ENCODE data around the gene MARCHF10. TPM values are rescaled to one million over a fixed set of nuclear protein-coding genes. Genes with fewer than 3 reads are reported as not detected.

The MARCHF10 gene
- total RNA-seq, 1 experiment from 2014 or later = not detected

DNA sequence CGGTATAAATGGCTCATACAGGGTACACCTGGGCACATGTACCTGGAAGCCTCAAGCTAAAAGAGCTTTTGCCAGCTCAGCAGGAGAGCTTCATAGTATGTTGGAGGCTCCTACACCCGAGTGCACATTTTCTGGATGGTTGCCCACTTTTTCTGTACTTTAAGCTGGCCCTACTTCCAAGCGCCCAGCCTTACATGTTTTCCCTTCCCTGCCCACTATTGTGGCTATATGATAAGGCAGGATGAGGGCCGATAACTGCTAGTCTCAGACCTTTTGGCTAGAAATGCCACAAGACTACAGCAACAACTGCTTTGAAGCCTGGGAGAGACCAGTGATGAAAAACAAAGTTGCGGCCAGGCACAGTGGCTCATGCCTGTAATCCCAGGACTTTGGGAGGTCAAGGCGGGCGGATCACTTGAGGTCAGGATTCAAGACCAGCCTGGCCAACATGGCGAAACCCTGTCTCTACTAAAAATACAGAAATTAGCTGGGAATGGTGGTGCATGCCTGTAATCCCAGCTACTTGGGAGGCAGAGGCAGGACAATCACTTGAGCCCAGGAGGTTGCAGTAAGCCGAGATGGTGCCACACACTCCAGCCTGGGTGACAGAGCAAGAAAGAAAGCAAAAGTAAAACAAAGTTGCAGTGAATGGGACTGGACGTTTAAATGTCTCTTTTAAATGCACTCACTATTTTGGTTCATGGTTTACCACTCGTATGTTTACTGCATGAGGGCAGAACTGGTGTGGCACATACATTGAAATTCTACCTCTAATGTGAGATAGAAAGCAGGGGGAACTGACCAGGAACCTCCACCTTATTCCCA lies 14.2 kb upstream of the MARCHF10 start:
- ChIA-PET CTCF (no interaction called here), POLR2A (no interaction called here), RAD21 (ENCODE audit: low non-redundant PET in 1 of 2, low total read pairs in 2 of 2, uncharacterized antibody in 2 of 2, unreplicated experiment in 2 of 2) (no interaction called here)
- Histone ChIP-seq H3K4me3 (replicated peaks in 1 of 2; ENCODE audit: low read depth in 1 of 2, low read length in 2 of 2) (no peak overlapping the region), H2AFZ (ENCODE audit: low read depth, low read length, poor library complexity, severe bottlenecking) (no peak overlapping the region), H3K27ac (ENCODE audit: low read depth, low read length) (no peak overlapping the region), H3K9me2 (ENCODE audit: insufficient read depth) (no peaks in the 10 kb centered on the region), H3K9me3 (ENCODE audit: control insufficient read depth in 1 of 2, insufficient read depth in 1 of 2, low read depth in 1 of 2, low read length in 2 of 2) (no peaks in the 10 kb centered on the region), H3K36me3 (ENCODE audit: control insufficient read depth in 1 of 2, insufficient read depth in 2 of 2, low read length in 2 of 2) (no peaks in the 10 kb centered on the region), H3K79me2 (ENCODE audit: insufficient read depth, low read length) (no peaks in the 10 kb centered on the region), H3K9ac (ENCODE audit: low read length) (no peak overlapping the region), H3K4me2 (ENCODE audit: low read length) (no peak overlapping the region), H4K20me1 (ENCODE audit: insufficient read depth) (no peaks in the 10 kb centered on the region), H3K27me3 (ENCODE audit: insufficient read depth, low read length) (no peaks in the 10 kb centered on the region), H3K4me1 (ENCODE audit: control insufficient read depth in 1 of 2, insufficient read depth in 2 of 2, low read length in 2 of 2) (peaks cover 17 to 31% of the 10 kb centered on the region in 2 experiments)
- DNase-seq (ENCODE audit: low read depth, low spot score) (no peak), ATAC-seq (no peak)
- no TSS peak for BruUV-seq (replicated peaks)
- intact Hi-C loops (cut with micrococcal nuclease) = no loop called here
- no peak for TF ChIP-seq JUND (IDR thresholded peaks at IDR 0.05)
- TF ChIP-seq POLR2A (IDR thresholded peaks at IDR 0.05; ENCODE audit: borderline replicate concordance, extremely low read depth, insufficient read depth, insufficient read length) = no peak
- TF ChIP-seq, protein P1, sequence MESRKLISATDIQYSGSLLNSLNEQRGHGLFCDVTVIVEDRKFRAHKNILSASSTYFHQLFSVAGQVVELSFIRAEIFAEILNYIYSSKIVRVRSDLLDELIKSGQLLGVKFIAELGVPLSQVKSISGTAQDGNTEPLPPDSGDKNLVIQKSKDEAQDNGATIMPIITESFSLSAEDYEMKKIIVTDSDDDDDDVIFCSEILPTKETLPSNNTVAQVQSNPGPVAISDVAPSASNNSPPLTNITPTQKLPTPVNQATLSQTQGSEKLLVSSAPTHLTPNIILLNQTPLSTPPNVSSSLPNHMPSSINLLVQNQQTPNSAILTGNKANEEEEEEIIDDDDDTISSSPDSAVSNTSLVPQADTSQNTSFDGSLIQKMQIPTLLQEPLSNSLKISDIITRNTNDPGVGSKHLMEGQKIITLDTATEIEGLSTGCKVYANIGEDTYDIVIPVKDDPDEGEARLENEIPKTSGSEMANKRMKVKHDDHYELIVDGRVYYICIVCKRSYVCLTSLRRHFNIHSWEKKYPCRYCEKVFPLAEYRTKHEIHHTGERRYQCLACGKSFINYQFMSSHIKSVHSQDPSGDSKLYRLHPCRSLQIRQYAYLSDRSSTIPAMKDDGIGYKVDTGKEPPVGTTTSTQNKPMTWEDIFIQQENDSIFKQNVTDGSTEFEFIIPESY (IDR thresholded peaks at IDR 0.05; ENCODE audit: extremely low read depth, insufficient replicate concordance, low read length) = no peak
- TF ChIP-seq, protein P2, sequence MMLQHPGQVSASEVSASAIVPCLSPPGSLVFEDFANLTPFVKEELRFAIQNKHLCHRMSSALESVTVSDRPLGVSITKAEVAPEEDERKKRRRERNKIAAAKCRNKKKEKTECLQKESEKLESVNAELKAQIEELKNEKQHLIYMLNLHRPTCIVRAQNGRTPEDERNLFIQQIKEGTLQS (IDR thresholded peaks at IDR 0.05) = no peak
- no peak for TF ChIP-seq YY1 (IDR thresholded peaks at IDR 0.05; ENCODE audit: extremely low read depth, insufficient replicate concordance, low read depth, low read length)
- no peak for TF ChIP-seq RAD21 (IDR thresholded peaks at IDR 0.05; ENCODE audit: low read depth)
- TF ChIP-seq FOSL1 (IDR thresholded peaks at IDR 0.05; ENCODE audit: low read depth) = no peak
- TF ChIP-seq ZFX (IDR thresholded peaks at IDR 0.05) = no peak
- TF ChIP-seq CEBPB (IDR thresholded peaks at IDR 0.05; ENCODE audit: low read depth) = no peak
- TF ChIP-seq EZH2 (IDR thresholded peaks at IDR 0.05) = no peak
- TF ChIP-seq, protein P3, sequence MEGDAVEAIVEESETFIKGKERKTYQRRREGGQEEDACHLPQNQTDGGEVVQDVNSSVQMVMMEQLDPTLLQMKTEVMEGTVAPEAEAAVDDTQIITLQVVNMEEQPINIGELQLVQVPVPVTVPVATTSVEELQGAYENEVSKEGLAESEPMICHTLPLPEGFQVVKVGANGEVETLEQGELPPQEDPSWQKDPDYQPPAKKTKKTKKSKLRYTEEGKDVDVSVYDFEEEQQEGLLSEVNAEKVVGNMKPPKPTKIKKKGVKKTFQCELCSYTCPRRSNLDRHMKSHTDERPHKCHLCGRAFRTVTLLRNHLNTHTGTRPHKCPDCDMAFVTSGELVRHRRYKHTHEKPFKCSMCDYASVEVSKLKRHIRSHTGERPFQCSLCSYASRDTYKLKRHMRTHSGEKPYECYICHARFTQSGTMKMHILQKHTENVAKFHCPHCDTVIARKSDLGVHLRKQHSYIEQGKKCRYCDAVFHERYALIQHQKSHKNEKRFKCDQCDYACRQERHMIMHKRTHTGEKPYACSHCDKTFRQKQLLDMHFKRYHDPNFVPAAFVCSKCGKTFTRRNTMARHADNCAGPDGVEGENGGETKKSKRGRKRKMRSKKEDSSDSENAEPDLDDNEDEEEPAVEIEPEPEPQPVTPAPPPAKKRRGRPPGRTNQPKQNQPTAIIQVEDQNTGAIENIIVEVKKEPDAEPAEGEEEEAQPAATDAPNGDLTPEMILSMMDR (IDR thresholded peaks at IDR 0.05 in 2 of 3, conservative IDR thresholded peaks at IDR 0.05 in 1 of 3; ENCODE audit: borderline replicate concordance in 1 of 3, insufficient read depth in 1 of 3, low read depth in 2 of 3, low read length in 2 of 3) = no peak
- no peak for TF ChIP-seq ZNF274 (IDR thresholded peaks at IDR 0.05; ENCODE audit: low read depth, low read length)
- TF ChIP-seq SP1 (IDR thresholded peaks at IDR 0.05; ENCODE audit: low read depth) = no peak
- TF ChIP-seq, protein P4, sequence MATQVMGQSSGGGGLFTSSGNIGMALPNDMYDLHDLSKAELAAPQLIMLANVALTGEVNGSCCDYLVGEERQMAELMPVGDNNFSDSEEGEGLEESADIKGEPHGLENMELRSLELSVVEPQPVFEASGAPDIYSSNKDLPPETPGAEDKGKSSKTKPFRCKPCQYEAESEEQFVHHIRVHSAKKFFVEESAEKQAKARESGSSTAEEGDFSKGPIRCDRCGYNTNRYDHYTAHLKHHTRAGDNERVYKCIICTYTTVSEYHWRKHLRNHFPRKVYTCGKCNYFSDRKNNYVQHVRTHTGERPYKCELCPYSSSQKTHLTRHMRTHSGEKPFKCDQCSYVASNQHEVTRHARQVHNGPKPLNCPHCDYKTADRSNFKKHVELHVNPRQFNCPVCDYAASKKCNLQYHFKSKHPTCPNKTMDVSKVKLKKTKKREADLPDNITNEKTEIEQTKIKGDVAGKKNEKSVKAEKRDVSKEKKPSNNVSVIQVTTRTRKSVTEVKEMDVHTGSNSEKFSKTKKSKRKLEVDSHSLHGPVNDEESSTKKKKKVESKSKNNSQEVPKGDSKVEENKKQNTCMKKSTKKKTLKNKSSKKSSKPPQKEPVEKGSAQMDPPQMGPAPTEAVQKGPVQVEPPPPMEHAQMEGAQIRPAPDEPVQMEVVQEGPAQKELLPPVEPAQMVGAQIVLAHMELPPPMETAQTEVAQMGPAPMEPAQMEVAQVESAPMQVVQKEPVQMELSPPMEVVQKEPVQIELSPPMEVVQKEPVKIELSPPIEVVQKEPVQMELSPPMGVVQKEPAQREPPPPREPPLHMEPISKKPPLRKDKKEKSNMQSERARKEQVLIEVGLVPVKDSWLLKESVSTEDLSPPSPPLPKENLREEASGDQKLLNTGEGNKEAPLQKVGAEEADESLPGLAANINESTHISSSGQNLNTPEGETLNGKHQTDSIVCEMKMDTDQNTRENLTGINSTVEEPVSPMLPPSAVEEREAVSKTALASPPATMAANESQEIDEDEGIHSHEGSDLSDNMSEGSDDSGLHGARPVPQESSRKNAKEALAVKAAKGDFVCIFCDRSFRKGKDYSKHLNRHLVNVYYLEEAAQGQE (IDR thresholded peaks at IDR 0.05; ENCODE audit: low read depth) = no peak
- TF ChIP-seq TCF7L2 (IDR thresholded peaks at IDR 0.05; ENCODE audit: borderline replicate concordance, extremely low read depth, insufficient read depth, insufficient read length) = no peak
- TF ChIP-seq CBX3 (IDR thresholded peaks at IDR 0.05; ENCODE audit: low read depth) = no peak
- TF ChIP-seq EGR1 (IDR thresholded peaks at IDR 0.05; ENCODE audit: low read depth) = no peak
- TF ChIP-seq ELF1 (IDR thresholded peaks at IDR 0.05; ENCODE audit: borderline replicate concordance, low read depth) = no peak
- TF ChIP-seq EZH2phosphoT487 (IDR thresholded peaks at IDR 0.05; ENCODE audit: borderline replicate concordance) = no peak
- TF ChIP-seq SIN3A (IDR thresholded peaks at IDR 0.05; ENCODE audit: low read depth) = no peak
